KOPT-K1 (cell line): Measurements from ENCODE around the gene RCOR2.

Source experiments
- H3K27ac ChIP-seq: fragments of 200-600 bp; sonication (generic); 2 replicates; pipeline ENCODE4 v1.5.1; 2016; ENCODE audit warnings: antibody characterized with exemption, mild to moderate bottlenecking, low read depth, low read length; ENCODE audit not compliant: poor library complexity, severe bottlenecking
- H3K36me3 ChIP-seq: fragments of 200-600 bp; sonication (generic); 2 replicates; pipeline ENCODE4 v1.5.1; 2017; ENCODE audit warnings: antibody characterized with exemption, mild to moderate bottlenecking, low read length, moderate library complexity; ENCODE audit not compliant: insufficient read depth
- H3K9me3 ChIP-seq: fragments of 200-600 bp; sonication (generic); 2 replicates; pipeline ENCODE4 v1.5.1; 2017; ENCODE audit warnings: antibody characterized with exemption, low read length, mild to moderate bottlenecking; ENCODE audit not compliant: insufficient read depth, poor library complexity, severe bottlenecking

The RCOR2 gene

DNA sequence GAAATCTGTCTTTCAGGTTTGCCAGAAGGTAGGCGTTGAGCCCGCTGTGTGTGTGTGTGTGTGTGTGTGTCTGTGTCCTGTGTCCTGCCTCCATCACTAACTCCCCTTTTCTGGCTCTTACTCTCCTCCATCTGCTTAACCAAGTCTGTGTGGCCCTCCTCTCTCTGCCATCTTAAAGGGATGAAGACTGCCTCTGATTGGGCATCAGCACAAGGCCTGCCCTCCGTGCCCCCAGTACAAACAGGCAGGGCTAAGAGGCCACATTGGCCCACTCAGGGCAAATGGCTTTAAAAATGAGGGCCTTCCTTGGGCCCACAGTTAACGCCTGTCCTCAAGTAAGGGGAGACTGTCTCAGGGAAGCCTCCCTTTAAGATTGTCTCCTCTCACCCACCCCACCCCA is 10.9 kb downstream of the RCOR2 start:
- Histone ChIP-seq H3K27ac (no peak overlapping the region), H3K36me3 (peaks cover 92% of the 10 kb centered on the region), H3K9me3 (no peaks in the 10 kb centered on the region)

DNA sequence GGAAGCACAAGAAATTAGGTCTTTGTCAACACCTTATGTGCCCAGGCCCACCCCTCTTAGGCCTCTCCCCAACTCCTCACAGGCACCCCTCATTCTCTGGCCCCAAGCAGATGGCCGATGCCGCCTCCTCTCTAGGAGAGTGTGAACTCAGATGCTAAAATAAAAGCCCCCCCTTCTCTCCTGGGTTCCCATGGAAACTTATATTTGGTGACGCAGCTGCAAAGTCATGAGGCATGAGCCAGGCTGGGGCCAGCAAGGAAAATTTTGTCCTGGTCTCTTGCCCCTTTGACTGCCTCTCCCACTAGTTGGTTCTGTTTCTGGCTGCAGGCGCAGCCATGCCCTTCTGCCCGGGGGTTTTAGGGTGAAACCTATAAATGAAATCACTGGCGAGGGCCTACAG is 11.8 kb downstream of the RCOR2 start:
- Histone ChIP-seq H3K36me3 (peaks cover 100% of the 10 kb centered on the region), H3K9me3 (no peaks in the 10 kb centered on the region)

DNA sequence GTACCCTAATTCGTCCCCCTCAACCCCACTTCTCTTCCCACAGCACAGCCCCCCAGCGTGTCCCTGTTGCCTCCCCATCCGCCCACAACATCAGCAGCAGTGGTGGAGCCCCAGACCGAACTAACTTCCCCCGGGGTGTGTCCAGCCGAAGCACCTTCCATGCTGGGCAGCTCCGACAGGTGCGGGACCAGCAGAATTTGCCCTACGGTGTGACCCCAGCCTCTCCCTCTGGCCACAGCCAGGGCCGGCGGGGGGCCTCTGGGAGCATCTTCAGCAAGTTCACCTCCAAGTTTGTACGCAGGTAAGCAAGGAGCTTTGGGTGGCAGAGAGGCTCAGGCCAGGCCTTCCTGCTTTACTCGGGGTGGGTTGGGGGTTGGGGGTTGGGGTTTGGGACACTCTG is 12.2 kb downstream of the RCOR2 start:
- Histone ChIP-seq H3K27ac (no peak overlapping the region), H3K9me3 (no peaks in the 10 kb centered on the region), H3K36me3 (peaks cover 100% of the 10 kb centered on the region)

More for the DNA sequence above, 11.8 kb downstream of the RCOR2 start:
- no peak overlapping the region for H3K27ac ChIP-seq

DNA sequence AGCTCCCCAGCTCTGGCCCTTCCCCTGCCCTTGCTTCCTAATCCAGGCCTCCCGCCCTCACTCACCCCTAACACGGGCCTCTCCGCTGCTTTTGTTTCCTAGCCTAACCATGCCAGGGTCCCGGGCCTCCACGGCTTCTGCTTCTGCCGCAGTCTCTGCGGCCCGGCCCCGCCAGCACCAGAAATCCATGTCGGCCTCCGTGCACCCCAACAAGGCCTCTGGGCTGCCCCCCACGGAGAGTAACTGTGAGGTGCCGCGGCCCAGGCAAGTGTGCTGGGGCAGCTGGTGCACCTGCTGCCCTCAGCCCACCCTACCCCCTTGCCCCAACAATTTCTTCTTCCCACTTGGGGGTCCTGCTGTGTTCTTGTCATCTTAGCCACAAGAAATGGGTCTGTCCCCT is 13.1 kb downstream of the RCOR2 start:
- Histone ChIP-seq H3K27ac (no peak overlapping the region), H3K36me3 (peaks cover 100% of the 10 kb centered on the region)

DNA sequence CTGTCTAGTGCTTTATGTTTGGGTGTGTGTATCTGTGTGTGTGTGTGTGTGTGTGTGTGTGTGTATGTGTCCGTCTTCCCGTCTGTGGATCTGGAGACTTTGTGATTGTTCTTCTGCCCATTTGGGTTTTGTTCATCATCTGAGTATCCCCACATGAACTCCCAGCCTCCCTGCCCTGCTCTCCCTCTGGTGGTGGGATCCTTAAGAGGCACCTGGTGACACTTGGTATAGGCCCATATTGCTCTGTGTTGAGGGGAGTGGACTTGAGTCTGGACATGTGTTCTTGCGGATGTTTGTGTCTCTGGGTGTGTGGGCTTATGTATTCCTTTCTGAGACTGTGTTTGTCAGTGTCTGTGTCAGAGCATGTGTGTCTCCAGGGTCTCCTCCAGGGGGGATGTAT is 15.3 kb downstream of the RCOR2 start:
- peaks cover 100% of the 10 kb centered on the region for H3K36me3 ChIP-seq

More for the DNA sequence above, 13.1 kb downstream of the RCOR2 start:
- no peaks in the 10 kb centered on the region for H3K9me3 ChIP-seq

DNA sequence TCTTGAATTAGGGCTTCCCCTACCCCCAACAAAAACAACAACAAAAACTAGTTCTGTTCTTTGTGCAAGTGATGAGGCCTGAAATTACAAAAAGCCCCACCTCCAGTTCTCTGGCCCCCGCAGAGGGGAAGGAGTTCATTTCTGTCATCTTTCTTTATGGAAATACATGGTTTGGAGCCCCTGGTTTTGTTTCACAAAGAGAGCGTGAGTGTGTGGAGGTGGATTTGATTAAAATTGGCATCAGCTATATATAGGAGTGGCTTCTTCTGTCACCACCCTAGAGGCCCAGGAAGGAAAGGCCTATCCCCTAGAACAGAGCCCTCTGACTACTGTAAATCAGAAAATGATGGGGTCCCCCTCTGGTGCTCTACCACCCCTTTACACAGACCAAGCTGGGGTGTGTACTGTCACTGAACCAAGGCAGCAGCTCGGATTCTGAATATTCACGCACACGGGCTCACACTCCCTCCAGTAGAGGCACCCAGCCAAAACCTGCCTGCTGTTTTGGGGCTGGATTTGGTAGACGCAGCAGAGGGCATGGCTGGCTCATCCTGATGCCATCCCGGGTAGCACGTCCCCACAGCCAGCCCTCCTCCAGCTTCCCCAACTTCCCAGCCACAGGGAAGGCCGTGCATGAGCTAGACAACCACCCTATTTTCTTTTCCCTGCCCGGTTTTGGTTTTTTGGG is 19.4 kb downstream of the RCOR2 start:
- Histone ChIP-seq H3K36me3 (peaks cover 90% of the 10 kb centered on the region), H3K27ac (no peak overlapping the region), H3K9me3 (peaks cover 3% of the 10 kb centered on the region)

More for the DNA sequence above, 15.3 kb downstream of the RCOR2 start:
- no peak overlapping the region for H3K27ac ChIP-seq
- no peaks in the 10 kb centered on the region for H3K9me3 ChIP-seq

DNA sequence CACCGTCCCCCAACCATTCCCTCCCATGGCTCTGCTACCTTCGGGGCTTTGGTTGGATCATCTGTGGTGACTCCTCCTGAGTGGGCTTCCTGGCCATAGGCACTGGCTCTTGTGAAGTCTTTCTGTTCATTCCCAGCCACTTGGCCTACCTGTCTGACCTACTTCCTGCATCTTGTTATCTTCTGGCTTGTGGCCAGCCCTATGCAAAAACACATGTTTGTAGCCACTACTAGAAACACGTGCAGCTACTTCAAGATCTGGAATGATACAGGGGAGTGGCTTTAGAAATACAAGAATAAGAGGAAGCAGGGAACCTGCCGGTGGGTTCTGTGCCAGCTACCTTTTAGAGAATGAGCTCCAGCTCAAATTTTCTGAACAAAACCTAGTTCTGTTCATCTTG is 20.9 kb downstream of the RCOR2 start:
- H3K36me3 ChIP-seq: peaks cover 82% of the 10 kb centered on the region

DNA sequence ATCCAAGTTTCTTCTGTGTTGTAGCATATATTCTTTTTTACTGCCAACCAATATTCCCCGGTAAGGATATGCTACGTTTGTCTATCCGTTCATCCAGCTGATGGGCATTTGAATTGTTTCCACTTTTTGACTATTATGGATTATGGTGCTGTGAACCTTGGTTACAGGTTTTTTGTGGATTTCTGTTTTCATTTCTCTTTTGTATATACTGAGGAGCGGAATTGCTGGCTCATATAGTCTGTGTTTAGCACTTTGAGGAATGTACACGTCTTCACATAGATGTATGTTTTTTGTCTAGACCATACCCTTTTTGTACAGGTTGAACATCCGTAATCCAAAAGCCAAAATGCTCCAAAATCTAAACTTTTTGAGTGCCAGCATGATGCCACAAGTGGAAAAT is 23.6 kb downstream of the RCOR2 start:
- peaks cover 68% of the 10 kb centered on the region for H3K36me3 ChIP-seq
- peaks cover 3% of the 10 kb centered on the region for H3K9me3 ChIP-seq
- no peak overlapping the region for H3K27ac ChIP-seq

More for the DNA sequence above, 20.9 kb downstream of the RCOR2 start:
- Histone ChIP-seq H3K9me3 (peaks cover 3% of the 10 kb centered on the region), H3K27ac (no peak overlapping the region)

DNA sequence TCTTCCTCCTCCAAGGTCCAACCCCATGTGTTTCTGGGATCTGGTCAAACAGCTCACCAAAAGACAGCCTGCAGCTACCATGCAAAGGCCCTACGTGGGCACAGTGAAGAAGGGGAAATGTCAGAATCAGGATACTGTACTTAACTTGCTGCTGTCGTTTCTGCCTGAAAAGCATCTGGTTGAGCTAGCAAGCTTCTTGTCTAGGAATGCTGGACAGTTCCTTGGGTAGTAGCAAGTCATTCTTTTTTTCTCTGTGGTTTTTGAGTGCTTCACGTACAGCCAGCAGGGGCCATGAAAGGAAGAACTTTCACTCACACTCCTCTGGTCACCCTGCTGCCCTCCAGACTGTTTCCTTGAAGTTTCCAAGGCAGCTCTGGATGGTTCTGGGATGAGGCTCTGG is 24.7 kb downstream of the RCOR2 start:
- peaks cover 57% of the 10 kb centered on the region for H3K36me3 ChIP-seq
- peaks cover 3% of the 10 kb centered on the region for H3K9me3 ChIP-seq
- H3K27ac ChIP-seq: no peak overlapping the region

DNA sequence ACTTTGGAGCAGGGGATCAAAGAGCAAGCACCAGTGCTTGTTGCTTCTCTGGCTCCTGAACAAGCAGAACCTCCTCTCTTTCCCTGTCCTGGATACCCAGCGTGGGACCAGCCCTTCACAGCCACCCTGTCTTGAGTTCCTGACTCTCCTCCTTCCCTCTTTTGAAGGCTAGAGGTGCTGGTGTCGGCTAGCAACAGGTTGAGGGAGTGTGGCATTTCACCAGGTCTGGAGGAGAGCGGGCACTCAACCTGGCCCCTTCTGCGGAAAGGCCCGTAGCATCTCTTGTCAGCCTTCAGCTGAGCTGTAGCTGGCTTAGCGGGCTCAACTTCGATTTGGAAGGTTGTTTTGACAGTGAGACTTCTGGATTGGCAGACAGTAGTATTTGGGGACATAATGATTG is 26.6 kb downstream of the RCOR2 start:
- Histone ChIP-seq H3K27ac (no peak overlapping the region), H3K36me3 (peaks cover 38% of the 10 kb centered on the region), H3K9me3 (peaks cover 3% of the 10 kb centered on the region)

DNA sequence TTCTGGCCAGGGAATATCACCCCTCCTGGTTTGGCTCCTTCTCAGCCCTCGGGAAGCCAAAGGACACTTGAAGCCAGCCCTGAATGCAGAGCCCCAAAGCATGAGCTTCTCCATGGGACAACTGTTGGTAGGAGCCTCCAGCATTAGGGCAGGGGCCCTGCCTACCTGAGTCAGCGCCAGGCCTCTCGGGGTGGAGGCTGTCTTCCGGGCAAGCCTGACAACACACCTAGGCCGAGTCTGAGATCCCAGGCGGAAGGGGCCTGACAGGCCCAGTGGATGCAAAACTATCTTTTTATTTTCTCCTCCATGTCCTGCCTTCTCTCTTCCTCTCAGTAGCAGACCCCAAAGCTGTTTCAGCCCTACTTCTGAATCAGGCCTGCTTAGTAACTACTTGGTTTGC is 27.6 kb downstream of the RCOR2 start:
- peaks cover 30% of the 10 kb centered on the region for H3K36me3 ChIP-seq
- peak overlapping the region; percentile 81 for H3K27ac ChIP-seq
- peaks cover 3% of the 10 kb centered on the region for H3K9me3 ChIP-seq

DNA sequence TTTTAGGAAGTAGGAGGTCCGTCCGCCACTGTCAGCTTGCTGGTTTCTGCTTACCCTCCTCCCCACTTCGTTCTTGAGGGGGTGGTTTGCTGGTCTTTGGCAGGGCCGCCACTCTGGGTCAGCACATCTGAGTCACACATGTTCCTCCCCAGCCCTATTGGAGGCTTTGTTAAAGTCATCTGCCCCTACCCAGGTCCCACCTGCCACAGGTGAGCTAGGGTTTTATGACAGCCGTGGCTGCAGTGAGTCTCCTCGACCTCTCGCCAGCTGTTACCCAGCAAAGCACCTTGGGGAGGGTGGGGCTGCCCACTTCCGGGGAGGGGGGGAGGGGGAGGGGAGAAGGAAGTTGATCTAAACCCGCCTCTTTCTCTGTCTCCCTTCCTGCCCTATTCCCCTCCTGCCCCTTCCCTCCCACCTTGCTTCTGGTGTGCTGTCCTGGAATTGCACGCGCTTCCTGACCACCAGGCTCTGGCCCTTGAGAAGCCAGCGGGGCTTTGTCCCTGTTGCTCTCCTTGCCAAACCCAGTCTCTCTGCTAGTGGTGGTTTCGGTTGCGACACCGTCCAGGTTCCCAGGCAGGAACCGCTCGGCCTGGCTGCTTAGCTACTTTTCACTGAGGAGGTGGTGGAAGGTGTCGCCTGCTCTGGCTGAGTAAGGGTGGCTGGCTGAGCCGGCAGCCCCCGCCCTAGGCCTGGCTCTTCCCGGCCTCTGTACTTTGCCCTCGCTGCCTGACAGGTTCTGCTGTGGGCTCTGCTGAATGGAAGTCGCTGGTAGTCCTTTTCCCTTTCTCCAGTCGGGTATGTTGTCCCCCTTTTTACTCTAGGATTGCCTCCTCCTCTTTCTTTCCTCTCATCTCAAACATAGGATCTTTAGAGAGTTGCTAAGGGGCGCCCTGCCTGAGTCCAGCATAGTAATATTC is 28.5 kb downstream of the RCOR2 start:
- Histone ChIP-seq H3K36me3 (peaks cover 25% of the 10 kb centered on the region), H3K27ac (peak overlapping the region; percentile 81), H3K9me3 (peaks cover 2% of the 10 kb centered on the region)

DNA sequence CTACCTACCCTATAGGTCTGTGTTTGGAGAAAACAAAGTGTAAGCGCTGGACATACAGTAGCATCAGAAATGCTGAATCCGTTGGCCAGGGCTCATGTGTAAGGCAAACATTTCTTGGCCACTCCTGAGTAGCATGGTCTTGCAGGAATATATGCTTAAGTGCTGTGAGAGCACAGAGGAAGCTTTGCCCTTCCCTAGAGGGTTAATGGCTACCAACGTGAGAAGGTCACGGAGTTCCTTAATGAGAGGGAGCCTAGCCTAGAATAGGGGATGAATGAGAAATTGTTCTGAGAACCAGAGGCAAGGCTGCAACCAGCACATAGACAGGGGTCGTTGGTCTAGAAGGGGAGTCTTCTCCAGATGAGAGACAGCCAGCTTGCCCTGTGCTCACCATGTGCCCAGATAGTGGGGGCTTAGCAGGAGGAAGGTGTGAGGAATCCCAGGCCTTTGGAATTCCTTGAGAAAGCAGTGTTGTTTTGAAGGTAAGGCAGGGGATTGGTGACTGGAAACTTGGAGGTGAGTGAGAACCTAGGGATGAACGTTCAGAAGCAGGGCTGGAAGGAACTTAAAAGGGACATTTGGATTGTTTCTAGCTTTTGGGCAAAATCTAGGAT is 29.5 kb downstream of the RCOR2 start:
- Histone ChIP-seq H3K9me3 (no peaks in the 10 kb centered on the region), H3K36me3 (peaks cover 21% of the 10 kb centered on the region), H3K27ac (peak overlapping the region; percentile 81)

DNA sequence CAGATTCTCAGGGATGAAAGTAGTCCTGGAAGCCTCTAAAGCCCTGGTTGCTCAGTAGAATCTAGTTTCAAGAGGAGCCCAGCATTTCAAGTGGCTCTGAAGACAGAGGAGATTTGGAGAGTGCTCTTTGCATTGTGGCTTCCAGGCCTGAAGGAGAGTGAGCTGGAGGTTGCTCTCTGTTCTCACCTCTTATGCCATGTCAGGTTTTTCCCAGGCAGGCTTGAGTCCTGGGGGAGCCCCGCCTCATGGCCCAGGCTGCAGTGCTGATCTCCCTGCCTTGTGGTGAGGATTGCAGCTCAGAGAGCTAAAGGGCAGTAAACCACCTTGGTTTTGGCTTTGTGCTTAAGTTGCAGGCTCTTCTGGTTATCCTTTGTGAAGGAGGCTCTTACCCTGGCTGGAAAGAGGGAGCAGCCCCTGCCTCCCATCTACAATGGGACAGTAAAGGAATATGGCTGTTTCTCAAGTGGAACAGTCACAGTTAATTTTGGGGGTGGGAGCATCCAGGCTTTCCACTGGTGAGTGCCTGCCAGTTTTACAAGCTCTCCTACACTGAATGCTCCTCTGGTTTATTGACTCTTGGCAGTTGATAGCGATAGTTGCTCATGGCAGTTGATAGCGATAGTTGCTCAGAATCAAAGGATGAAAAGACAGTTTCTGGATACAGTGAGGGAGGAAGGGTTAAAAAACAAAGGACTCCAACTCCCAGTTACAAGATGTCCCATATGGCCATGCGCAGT is 32.6 kb downstream of the RCOR2 start:
- 0 out of 2 replicates have a peak, but pooled peaks cover under 1% of the 10 kb centered on the region for H3K36me3 ChIP-seq
- H3K27ac ChIP-seq: peak overlapping the region; percentile 4
- no peaks in the 10 kb centered on the region for H3K9me3 ChIP-seq
